Neuronal stem cell (in vitro differentiated cells): ENCODE results near the gene ASB18.
A peak's percentile ranks its signal among the peaks of the same experiment; 100 is the strongest.

Source experiments
- DNase-seq: peaks from one replicate; pipeline ENCODE4 v3.0.0-alpha.2; 2013; ENCODE audit warnings: low spot score
- H2AFZ ChIP-seq: one replicate; pipeline ENCODE4 v1.6.1; 2013; ENCODE audit warnings: mild to moderate bottlenecking, low read length, inconsistent platforms
- H2AK5ac ChIP-seq: 2 replicates; pipeline ENCODE4 v1.6.1; 2013; ENCODE audit warnings: low read depth, mild to moderate bottlenecking, inconsistent platforms, low read length, moderate library complexity, mixed read lengths
- H2BK120ac ChIP-seq: 2 replicates; pipeline ENCODE4 v1.6.1; 2013; ENCODE audit warnings: low read depth, mild to moderate bottlenecking, inconsistent platforms, low read length, moderate library complexity, mixed read lengths
- H2BK12ac ChIP-seq: one replicate; pipeline ENCODE4 v1.6.1; 2013; ENCODE audit warnings: low read length, inconsistent platforms
- H2BK15ac ChIP-seq: 2 replicates; pipeline ENCODE4 v1.6.1; 2013; ENCODE audit warnings: mild to moderate bottlenecking, low read length, inconsistent platforms, mixed read lengths
- H2BK5ac ChIP-seq: one replicate; pipeline ENCODE4 v1.6.1; 2013; ENCODE audit warnings: inconsistent platforms, mild to moderate bottlenecking, low read length, moderate library complexity
- H3K14ac ChIP-seq: one replicate; pipeline ENCODE4 v1.6.1; 2013; ENCODE audit warnings: low read length, inconsistent platforms
- H3K18ac ChIP-seq: 2 replicates; pipeline ENCODE4 v1.6.1; 2013; ENCODE audit warnings: low read length, inconsistent platforms
- H3K23ac ChIP-seq: 2 replicates; pipeline ENCODE4 v1.6.1; 2013; ENCODE audit warnings: low read depth, mild to moderate bottlenecking, mixed read lengths, low read length, inconsistent platforms; ENCODE audit not compliant: poor library complexity
- H3K27ac ChIP-seq: replicated peaks from 3 replicates; pipeline ENCODE4 v1.5.1; 2013; ENCODE audit warnings: low read length, inconsistent platforms
- H3K27me3 ChIP-seq, 3 experiments: 2 replicates each; pipeline ENCODE4 v1.6.1; 2013; ENCODE audit warnings: low read length in 3 of 3, mild to moderate bottlenecking in 2 of 3, inconsistent platforms in 1 of 3, low read depth in 1 of 3, mixed read lengths in 1 of 3, moderate library complexity in 1 of 3; ENCODE audit not compliant: control insufficient read depth in 3 of 3, insufficient read depth in 3 of 3
- H3K36me3 ChIP-seq, 2 donors: replicated peaks in 1 of 2; 2 replicates each; pipeline ENCODE4 v1.6.1; 2013; ENCODE audit warnings: low read length in 2 of 2; ENCODE audit not compliant: control insufficient read depth in 2 of 2, insufficient read depth in 2 of 2
- H3K4ac ChIP-seq: 2 replicates; pipeline ENCODE4 v1.6.1; 2013; ENCODE audit warnings: inconsistent platforms, mild to moderate bottlenecking, low read length, moderate library complexity
- H3K4me1 ChIP-seq, 2 donors: 1 replicate in 1 of 2; 2 replicates in 1 of 2; pipeline ENCODE4 v1.6.1; 2013; ENCODE audit warnings: low read length in 2 of 2, low read depth in 1 of 2; ENCODE audit not compliant: control insufficient read depth in 2 of 2, insufficient read depth in 1 of 2
- H3K4me2 ChIP-seq: one replicate; pipeline ENCODE4 v1.6.1; 2013; ENCODE audit warnings: mild to moderate bottlenecking, low read length, inconsistent platforms; ENCODE audit not compliant: insufficient read depth, poor library complexity, severe bottlenecking
- H3K4me3 ChIP-seq, 2 donors: 2 replicates each; pipeline ENCODE4 v1.5.1; 2013; ENCODE audit warnings: low read length in 2 of 2, mild to moderate bottlenecking in 2 of 2, inconsistent platforms in 1 of 2, moderate library complexity in 1 of 2
- H3K79me1 ChIP-seq: one replicate; pipeline ENCODE4 v1.6.1; 2013; ENCODE audit warnings: low read depth, mild to moderate bottlenecking, inconsistent platforms, low read length, moderate library complexity
- H3K9ac ChIP-seq: one replicate; pipeline ENCODE4 v1.6.1; 2013; ENCODE audit warnings: mild to moderate bottlenecking, low read depth, low read length, inconsistent platforms; ENCODE audit not compliant: poor library complexity
- H3K9me3 ChIP-seq, 2 donors: replicated peaks in 1 of 2; 2 replicates each; pipeline versions ENCODE3 to v1.6.1; 2013; ENCODE audit warnings: low read length in 2 of 2, mild to moderate bottlenecking in 2 of 2, inconsistent platforms in 1 of 2, low read depth in 1 of 2, mixed read lengths in 1 of 2, moderate library complexity in 1 of 2; ENCODE audit not compliant: control insufficient read depth in 2 of 2, insufficient read depth in 1 of 2
- H4K8ac ChIP-seq: one replicate; pipeline ENCODE4 v1.6.1; 2013; ENCODE audit warnings: low read depth, mild to moderate bottlenecking, inconsistent platforms, low read length, moderate library complexity
- H4K91ac ChIP-seq: one replicate; pipeline ENCODE4 v1.6.1; 2013; ENCODE audit warnings: low read length, low read depth, mild to moderate bottlenecking, inconsistent platforms; ENCODE audit not compliant: poor library complexity
- WGBS, 2 donors: extraction: QIAGEN DNeasy Blood & Tissue Kit; methylation state at CpG; one replicate each; pipeline ENCODE4 v1.1.7; 2013; ENCODE audit warnings: missing lambda C conversion rate in 2 of 2, mixed read lengths in 1 of 2; ENCODE audit not compliant: insufficient read length in 2 of 2, insufficient replicate concordance in 1 of 2; ENCODE audit errors: extremely low coverage in 2 of 2; 5-methylcytosine and 5-hydroxymethylcytosine counted together

The ASB18 gene

GRCh38 chr2:236156860-236157194 lies 107.4 kb downstream of the ASB18 start:
- no peak overlapping the region for H4K8ac ChIP-seq
- no peak overlapping the region for H3K9ac ChIP-seq
- peaks cover 12 to 29% of the 10 kb centered on the region in 2 donors for H3K4me1 ChIP-seq
- H3K4ac ChIP-seq = no peak overlapping the region
- H3K36me3 ChIP-seq = peaks cover 0 to 9% of the 10 kb centered on the region in 2 donors
- no peak overlapping the region for H3K14ac ChIP-seq
- WGBS, 2 donors = no CpG with 5 or more reads among the region's 7 CpGs
- no peak overlapping the region for H3K27ac ChIP-seq
- H3K23ac ChIP-seq = no peak overlapping the region
- no peaks in the 10 kb centered on the region for H3K79me1 ChIP-seq
- H3K4me2 ChIP-seq = no peak overlapping the region
- no peak for DNase-seq
- no peak overlapping the region for H2AK5ac ChIP-seq
- H3K18ac ChIP-seq = peak overlapping the region; percentile 28
- no peak overlapping the region for H4K91ac ChIP-seq
- H2BK5ac ChIP-seq = no peak overlapping the region
- H3K9me3 ChIP-seq = peaks cover 5 to 7% of the 10 kb centered on the region in 2 donors
- H2BK120ac ChIP-seq = no peak overlapping the region
- H2AFZ ChIP-seq = no peak overlapping the region
- peaks cover 0 to 60% (median 29%) of the 10 kb centered on the region in 3 experiments for H3K27me3 ChIP-seq
- H2BK15ac ChIP-seq = no peak overlapping the region
- H3K4me3 ChIP-seq = no peak overlapping the region
- H2BK12ac ChIP-seq = no peak overlapping the region

DNA sequence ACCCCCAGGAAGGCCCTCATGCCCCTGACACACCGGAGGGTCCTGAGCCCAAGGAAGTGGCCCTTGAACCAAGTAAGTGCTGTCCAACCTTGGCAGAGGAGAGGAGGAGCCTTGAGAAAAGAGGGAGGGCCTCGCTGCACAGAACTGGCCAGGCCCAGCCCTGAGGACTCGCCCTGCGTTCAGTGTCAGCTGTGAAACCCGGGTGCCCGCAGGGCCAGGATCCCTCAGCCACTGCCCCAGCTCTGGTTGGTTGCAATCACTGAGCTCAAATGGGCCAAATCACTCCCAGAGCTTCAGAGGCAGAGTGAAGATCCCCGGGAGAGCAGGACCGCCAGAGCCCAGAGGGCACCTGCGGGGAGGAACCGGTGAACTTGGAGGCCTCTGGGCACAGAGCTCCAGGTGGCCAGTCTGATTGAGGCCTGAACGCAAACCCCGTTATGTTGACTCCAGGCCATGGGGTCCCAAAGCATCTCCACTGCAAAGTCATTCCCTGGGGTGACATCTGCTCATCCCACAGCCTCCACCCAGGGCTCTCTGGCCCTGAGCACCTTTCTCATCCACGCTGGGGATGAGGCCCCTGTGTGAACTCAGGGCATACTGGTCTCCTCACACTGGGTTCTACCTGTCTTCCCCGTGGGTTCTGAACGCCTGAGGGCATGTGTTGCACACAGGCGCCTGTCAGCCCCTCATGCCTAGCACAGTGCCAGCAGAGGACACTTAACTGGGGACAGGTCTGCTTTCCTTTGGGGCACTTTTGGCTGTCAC lies 107.9 kb downstream of the ASB18 start:
- Histone ChIP-seq H4K91ac (no peak overlapping the region), H3K14ac (no peak overlapping the region), H3K4ac (no peak overlapping the region), H3K4me2 (no peak overlapping the region), H4K8ac (no peak overlapping the region), H2BK5ac (no peak overlapping the region), H3K27me3 (peaks cover 0 to 55% (median 23%) of the 10 kb centered on the region in 3 experiments), H3K36me3 (peaks cover 0 to 3% of the 10 kb centered on the region in 2 donors), H2BK120ac (no peak overlapping the region), H3K4me1 (peaks cover 12 to 24% of the 10 kb centered on the region in 2 donors), H3K4me3 (no peak overlapping the region), H3K18ac (peak overlapping the region; percentile 28), H2AFZ (no peak overlapping the region), H2BK15ac (no peak overlapping the region), H3K79me1 (no peaks in the 10 kb centered on the region), H3K9ac (no peak overlapping the region), H2BK12ac (no peak overlapping the region), H3K23ac (no peak overlapping the region), H3K27ac (no peak overlapping the region), H2AK5ac (no peak overlapping the region), H3K9me3 (peaks cover 5 to 7% of the 10 kb centered on the region in 2 donors)
- WGBS, 2 donors = no CpG with 5 or more reads among the region's 16 CpGs
- no peak for DNase-seq

DNA sequence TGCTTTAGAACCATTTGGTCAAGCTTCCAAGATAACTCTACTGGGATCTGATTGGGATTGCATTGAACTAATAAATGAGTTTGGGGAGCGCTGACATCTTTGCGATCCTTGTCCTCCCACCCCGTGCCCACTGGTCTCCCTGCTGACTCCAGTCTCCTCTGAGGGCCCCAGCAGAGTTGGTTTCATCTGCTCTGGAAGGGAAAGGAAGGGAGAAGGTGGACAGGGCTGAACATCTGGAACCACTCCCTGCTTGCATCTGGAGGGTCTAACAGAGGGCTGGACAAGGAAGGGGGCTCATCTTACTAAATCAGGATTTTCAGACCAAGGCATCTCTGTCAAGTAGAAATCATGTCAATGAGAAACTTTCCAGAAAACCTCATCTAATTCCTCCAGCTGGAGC lies 108.8 kb downstream of the ASB18 start:
- no CpG with 5 or more reads among the region's 3 CpGs for WGBS, 2 donors
- Histone ChIP-seq H3K4me2 (no peak overlapping the region), H3K27ac (no peak overlapping the region), H2BK120ac (no peak overlapping the region), H3K4me3 (no peak overlapping the region), H4K91ac (no peak overlapping the region), H3K9me3 (peaks cover 3 to 11% of the 10 kb centered on the region in 2 donors), H3K23ac (no peak overlapping the region), H2BK12ac (no peak overlapping the region), H4K8ac (no peak overlapping the region), H2AFZ (no peak overlapping the region), H3K27me3 (peaks cover 0 to 46% (median 15%) of the 10 kb centered on the region in 3 experiments), H3K79me1 (no peaks in the 10 kb centered on the region), H3K14ac (no peak overlapping the region), H3K18ac (no peak overlapping the region), H2AK5ac (no peak overlapping the region), H3K4ac (no peak overlapping the region), H2BK5ac (no peak overlapping the region), H2BK15ac (no peak overlapping the region), H3K9ac (no peak overlapping the region), H3K36me3 (no peaks in the 10 kb centered on the region), H3K4me1 (peaks cover 9 to 15% of the 10 kb centered on the region in 2 donors)
- no peak for DNase-seq

GRCh38 chr2:236146436-236146835 lies 117.8 kb downstream of the ASB18 start:
- H2BK120ac ChIP-seq = no peak overlapping the region
- no peak overlapping the region for H3K4me2 ChIP-seq
- no peak overlapping the region for H2BK15ac ChIP-seq
- no peak for DNase-seq
- no CpG with 5 or more reads among the region's 7 CpGs for WGBS, 2 donors
- H3K4me3 ChIP-seq = no peak overlapping the region
- H3K9ac ChIP-seq = no peak overlapping the region
- peaks cover 0 to 8% of the 10 kb centered on the region in 2 donors for H3K4me1 ChIP-seq
- no peak overlapping the region for H4K8ac ChIP-seq
- H3K79me1 ChIP-seq = no peaks in the 10 kb centered on the region
- no peak overlapping the region for H2BK12ac ChIP-seq
- H4K91ac ChIP-seq = no peak overlapping the region
- no peak overlapping the region for H3K27ac ChIP-seq
- H3K14ac ChIP-seq = no peak overlapping the region
- no peak overlapping the region for H2AFZ ChIP-seq
- no peak overlapping the region for H2AK5ac ChIP-seq
- H3K9me3 ChIP-seq = peaks cover 0 to 4% of the 10 kb centered on the region in 2 donors
- H3K18ac ChIP-seq = no peak overlapping the region
- H2BK5ac ChIP-seq = no peak overlapping the region
- no peak overlapping the region for H3K4ac ChIP-seq
- no peak overlapping the region for H3K23ac ChIP-seq
- H3K36me3 ChIP-seq = no peaks in the 10 kb centered on the region
- no peaks in the 10 kb centered on the region for H3K27me3 ChIP-seq
